ENCODE measurements around the gene OLFM3.

The OLFM3 gene

DNA sequence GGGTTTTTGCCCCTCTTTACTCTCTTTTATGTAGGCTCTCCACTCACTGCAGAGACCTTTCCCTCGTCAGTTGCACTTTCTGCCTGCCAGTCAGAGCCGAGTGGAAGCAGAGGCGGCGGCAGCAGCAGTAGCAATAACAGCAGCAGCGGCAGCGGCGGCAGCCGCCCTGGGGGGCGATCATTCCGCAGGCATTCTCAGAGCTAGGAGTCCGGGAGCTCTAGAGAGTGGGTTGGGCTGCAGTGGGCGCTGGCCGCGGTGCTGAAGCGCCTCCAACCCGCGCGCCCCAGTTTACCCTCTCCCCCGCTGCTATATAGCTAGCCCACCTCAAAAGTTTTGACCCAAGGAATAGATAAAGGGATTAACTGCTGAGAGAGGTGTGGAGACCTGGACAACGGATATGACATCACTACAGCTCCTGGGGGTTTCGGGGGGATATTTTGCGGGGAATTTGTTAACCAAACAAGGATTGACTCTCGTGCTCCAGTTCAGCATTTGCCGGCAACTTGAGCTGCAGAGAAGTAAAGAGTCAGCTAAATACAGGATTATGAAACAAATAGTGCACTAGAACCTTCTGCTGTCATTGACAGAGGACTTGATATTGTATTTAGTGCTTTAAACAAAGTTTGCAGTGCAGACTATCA, at the start of gene OLFM3:
TSS of gene OLFM3 (minus strand) at position 102 of the 641 bp plus-strand sequence.
- DNase-seq (ENCODE audit: low read depth in 2 of 2) = no peak

- DNase-seq (ENCODE audit: low read depth in 2 of 2) = no peak
Observed at GRCh38 chr1:102045752-102046151, 49.0 kb upstream of the OLFM3 start.

GRCh38 chr1:102032534-102032933, 35.8 kb upstream of the OLFM3 start:
- DNase-seq (ENCODE audit: low read depth in 2 of 2) = no peak

DNA sequence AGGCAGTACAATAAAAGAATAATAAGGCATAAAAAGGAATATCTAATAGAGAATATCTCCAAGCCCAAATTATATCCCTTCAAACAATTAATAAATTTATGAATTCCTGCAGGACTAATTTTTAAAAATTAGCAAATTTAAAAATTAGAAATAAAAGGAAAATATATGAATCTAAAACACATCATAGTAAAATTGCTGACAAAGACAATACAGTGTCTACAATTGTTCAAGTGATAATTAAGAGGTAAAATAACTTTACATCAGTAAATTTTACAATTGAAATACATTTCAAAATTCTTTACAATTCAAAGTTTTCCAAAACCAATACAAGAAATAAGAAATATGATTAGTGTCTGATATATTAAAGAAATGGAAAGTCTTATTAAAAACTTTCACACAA, 22.8 kb upstream of the OLFM3 start:
- no peak for DNase-seq (ENCODE audit: low read depth in 2 of 2)

- DNase-seq (ENCODE audit: low read depth in 2 of 2) = no peak
Observed at GRCh38 chr1:102015728-102016127, 19.0 kb upstream of the OLFM3 start.

DNA sequence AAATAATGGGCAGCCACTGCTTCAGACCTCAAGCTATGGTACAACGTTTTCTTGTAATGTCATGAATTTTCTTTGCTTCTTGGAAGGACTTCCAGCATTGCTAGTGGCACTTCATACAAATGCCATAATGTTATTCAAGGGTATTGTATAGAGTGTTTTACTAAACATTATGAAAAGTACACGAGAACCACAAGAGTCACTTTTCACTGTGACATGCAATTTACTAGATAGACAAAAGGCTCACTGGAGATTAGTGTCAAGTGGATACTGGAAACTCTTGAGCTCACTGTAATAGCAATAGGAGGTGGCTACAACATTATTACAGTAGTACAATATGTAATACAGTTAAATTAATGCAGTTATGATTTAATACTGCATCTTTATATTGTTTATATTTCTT, 5.3 kb upstream of the OLFM3 start:
- DNase-seq (ENCODE audit: low read depth in 2 of 2) = no peak

- DNase-seq (ENCODE audit: low read depth in 2 of 2) = no peak
Observed at GRCh38 chr1:101995984-101996745, 561 bp downstream of the OLFM3 start.

GRCh38 chr1:101993710-101994109, 3.0 kb downstream of the OLFM3 start:
- DNase-seq (ENCODE audit: low read depth in 2 of 2) = no peak

- DNase-seq (ENCODE audit: low read depth in 2 of 2) = no peak
Observed at GRCh38 chr1:101992821-101993575, 3.7 kb downstream of the OLFM3 start.

DNA sequence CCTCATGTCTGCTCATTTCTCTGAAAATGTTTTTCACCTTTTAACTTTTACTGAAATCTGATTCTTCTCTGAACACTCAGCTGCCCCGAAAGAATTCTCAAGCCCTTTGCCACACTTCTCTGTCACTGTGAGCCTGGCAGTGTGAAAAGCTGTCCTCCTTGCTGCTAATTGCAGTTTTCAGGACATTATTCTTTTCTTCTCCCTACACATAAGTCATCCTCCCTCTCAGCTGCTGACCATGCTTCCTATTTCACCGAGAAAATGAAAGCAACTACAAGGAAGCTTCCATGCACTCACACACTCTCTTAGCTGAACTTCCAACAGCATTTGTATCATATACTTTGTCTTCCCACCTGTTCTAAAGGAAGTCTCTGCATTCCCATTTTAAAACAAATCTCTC, 15.8 kb downstream of the OLFM3 start:
- DNase-seq (ENCODE audit: low read depth in 2 of 2) = no peak

- DNase-seq (ENCODE audit: low read depth in 2 of 2) = no peak
Observed at GRCh38 chr1:101977266-101977665, 19.5 kb downstream of the OLFM3 start.

DNA sequence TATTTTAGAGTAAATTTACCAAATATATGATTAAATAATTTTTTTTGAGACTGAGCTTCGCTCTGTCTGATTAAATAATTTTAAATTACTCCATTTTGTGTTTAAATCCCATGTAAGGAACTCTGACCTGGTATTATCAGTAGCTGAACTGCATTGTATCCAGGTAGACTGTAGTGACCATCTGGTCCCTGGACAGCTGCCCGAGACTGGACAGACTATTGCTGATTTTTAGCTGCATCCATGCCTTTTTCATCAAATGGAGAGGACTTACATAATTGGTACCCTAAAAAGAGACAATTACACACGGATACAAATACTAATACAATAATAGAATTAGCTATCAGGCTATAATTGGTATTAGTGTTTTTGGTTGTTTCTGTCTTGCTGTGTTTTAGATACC, 20.6 kb downstream of the OLFM3 start:
- no peak for DNase-seq (ENCODE audit: low read depth in 2 of 2)

DNA sequence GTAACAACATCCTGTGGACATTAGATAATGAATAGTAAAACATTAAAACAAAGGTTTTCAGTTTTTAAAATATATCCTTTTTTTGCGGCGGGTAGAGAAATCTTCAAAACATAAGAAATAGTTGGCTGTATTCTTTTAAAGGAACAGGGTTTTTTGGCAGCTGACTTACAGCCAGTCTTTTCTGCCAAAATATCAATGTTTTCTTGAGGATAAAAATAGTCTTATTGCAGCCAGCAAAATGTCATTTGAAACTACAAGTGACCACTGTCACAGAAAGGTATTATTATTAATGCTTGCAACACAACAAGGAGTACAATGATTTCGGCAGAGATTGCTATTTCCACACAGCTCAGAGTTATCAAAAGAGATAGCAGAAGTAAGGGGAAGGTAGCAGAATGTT, 21.4 kb downstream of the OLFM3 start:
- DNase-seq (ENCODE audit: low read depth in 2 of 2) = no peak

DNA sequence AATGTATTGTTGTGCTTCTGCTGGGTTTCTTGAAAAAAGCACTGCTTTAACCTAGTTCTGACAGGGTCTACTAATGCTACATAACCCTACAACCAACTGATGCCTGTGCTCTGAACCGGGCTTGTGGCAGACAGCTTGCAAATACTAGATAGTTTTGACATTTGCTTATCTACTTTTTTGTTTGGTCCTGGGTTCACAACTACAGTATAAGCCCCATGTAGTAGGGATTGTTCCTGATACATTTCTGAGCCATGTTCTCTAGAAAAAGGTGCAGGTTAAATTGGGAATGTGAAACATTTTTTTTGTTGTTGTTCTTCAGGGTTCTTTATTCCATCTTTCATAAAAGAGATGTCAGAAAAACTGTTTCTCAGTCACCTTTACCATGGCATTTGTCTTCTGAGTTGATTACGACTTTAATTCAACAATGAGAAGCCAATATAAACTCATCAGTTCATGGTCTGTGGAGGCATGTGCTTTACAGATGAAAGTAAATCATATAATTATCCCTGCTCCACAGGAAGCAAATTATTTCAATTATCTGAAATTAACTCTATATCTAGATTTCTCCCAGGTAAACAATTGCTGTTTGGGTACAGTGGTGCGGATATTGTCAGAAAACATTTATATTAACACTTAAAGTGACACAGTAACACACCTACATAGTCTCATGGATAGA, 22.0 kb downstream of the OLFM3 start:
- no peak for DNase-seq (ENCODE audit: low read depth in 2 of 2)

DNA sequence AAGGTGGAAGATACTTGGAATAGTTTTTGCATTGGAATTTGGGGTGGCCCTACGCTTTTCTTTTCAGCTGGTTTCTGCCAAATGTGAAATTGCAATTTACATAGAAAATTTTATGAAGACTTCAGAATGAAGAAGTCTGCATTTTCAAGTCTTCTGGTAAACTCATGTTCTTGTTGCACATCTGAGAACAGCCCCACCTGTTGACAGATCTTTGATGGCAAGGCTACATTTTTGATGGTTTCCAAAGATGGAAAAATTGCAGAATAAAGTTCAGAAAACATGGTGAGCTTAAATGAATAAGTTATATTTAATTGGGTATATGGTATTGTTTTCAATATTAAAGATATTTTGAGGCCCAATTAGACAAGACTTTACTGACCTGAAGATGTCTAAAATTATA, 25.4 kb downstream of the OLFM3 start:
- no peak for DNase-seq (ENCODE audit: low read depth in 2 of 2)

GRCh38 chr1:101967871-101968270, 28.9 kb downstream of the OLFM3 start:
- DNase-seq (ENCODE audit: low read depth in 2 of 2) = no peak

GRCh38 chr1:101965341-101965740, 31.4 kb downstream of the OLFM3 start:
- DNase-seq (ENCODE audit: low read depth in 2 of 2) = no peak

- DNase-seq (ENCODE audit: low read depth in 2 of 2) = no peak
Observed at GRCh38 chr1:101964708-101965107, 32.0 kb downstream of the OLFM3 start.

- DNase-seq (ENCODE audit: low read depth in 2 of 2) = no peak
Observed at GRCh38 chr1:101960142-101960541, 36.6 kb downstream of the OLFM3 start.

- DNase-seq (ENCODE audit: low read depth in 2 of 2) = no peak
Observed at GRCh38 chr1:101959456-101959855, 37.3 kb downstream of the OLFM3 start.

GRCh38 chr1:101957771-101958170, 39.0 kb downstream of the OLFM3 start:
- no peak for DNase-seq (ENCODE audit: low read depth in 2 of 2)

DNA sequence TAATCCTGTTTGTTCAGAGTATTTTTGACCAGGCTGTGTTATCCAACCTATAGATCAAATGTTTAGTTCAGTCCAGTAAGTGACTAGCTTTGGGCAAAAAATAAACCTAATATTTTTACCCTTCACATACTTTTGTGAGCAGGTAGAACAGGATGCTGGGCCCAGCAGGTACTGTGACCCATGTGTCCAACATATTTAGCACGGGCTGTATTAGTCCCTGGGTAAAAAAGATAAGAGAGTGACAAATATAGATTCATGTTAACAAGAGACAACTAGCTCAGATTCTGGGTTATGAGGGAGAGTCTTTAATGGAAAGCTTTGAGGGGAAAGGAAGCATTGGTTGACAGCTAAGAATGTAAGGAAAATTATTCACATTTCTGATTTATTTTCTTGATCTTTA, 43.1 kb downstream of the OLFM3 start:
- DNase-seq (ENCODE audit: low read depth in 2 of 2) = no peak
